CD14-positive monocyte (primary cell): Measurements from ENCODE around the gene TRAPPC1. TPM values are rescaled to one million over a fixed set of nuclear protein-coding genes. Genes with fewer than 3 reads are reported as not detected.
A peak's percentile ranks its signal among the peaks of the same experiment; 100 is the strongest.

Source experiments
- DNase-seq, 3 donors: peaks; one replicate each; pipeline ENCODE4 v3.0.0-alpha.2; 2011 to 2022
- H2AFZ ChIP-seq: 2 replicates; pipeline ENCODE4 v1.6.0; 2012; ENCODE audit warnings: mild to moderate bottlenecking, low read depth, low read length, inconsistent platforms; ENCODE audit not compliant: insufficient read depth, poor library complexity, severe bottlenecking
- H3K27ac ChIP-seq, 2 donors: 1 replicate in 1 of 2; 2 replicates in 1 of 2; pipeline ENCODE4 v1.5.1; 2012 to 2013; ENCODE audit warnings: low read length in 2 of 2, control low read depth in 1 of 2, inconsistent platforms in 1 of 2, low read depth in 1 of 2, mild to moderate bottlenecking in 1 of 2
- H3K27me3 ChIP-seq, 2 donors: one replicate each; pipeline versions ENCODE4 v1.6.0 to v1.6.1; 2011 to 2013; ENCODE audit warnings: low read length in 2 of 2; ENCODE audit not compliant: control insufficient read depth in 2 of 2, insufficient read depth in 2 of 2
- H3K36me3 ChIP-seq, 2 donors: replicated peaks in 1 of 2; 1 replicate in 1 of 2; 2 replicates in 1 of 2; pipeline versions ENCODE4 v1.5.1 to v1.6.1; 2012 to 2013; ENCODE audit warnings: low read length in 2 of 2, control low read depth in 1 of 2, inconsistent platforms in 1 of 2, mild to moderate bottlenecking in 1 of 2; ENCODE audit not compliant: insufficient read depth in 2 of 2, control insufficient read depth in 1 of 2
- H3K4me1 ChIP-seq, 2 donors: 1 replicate in 1 of 2; 2 replicates in 1 of 2; pipeline versions ENCODE4 v1.5.1 to v1.6.1; 2012 to 2013; ENCODE audit warnings: low read length in 2 of 2, control low read depth in 1 of 2, inconsistent platforms in 1 of 2, mild to moderate bottlenecking in 1 of 2, moderate library complexity in 1 of 2; ENCODE audit not compliant: insufficient read depth in 2 of 2, control insufficient read depth in 1 of 2
- H3K4me2 ChIP-seq: replicated peaks from 2 replicates; pipeline ENCODE3; 2012; ENCODE audit warnings: low read length, moderate library complexity, mild to moderate bottlenecking; ENCODE audit not compliant: poor library complexity, severe bottlenecking; ENCODE audit errors: extremely low read depth
- H3K4me3 ChIP-seq, 3 experiments: fragments of 200-600 bp in 1 of 3; sonication (generic) in 1 of 3; replicated peaks in 1 of 3; 1 replicate in 2 of 3; 2 replicates in 1 of 3; pipeline ENCODE4 v1.5.1; 2011 to 2013; ENCODE audit warnings: low read length in 3 of 3, mild to moderate bottlenecking in 3 of 3, control low read depth in 2 of 3, low read depth in 2 of 3, inconsistent platforms in 1 of 3, moderate library complexity in 1 of 3
- H3K79me2 ChIP-seq: 2 replicates; pipeline ENCODE4 v1.6.0; 2012; ENCODE audit warnings: mild to moderate bottlenecking, control low read depth, inconsistent platforms, low read length, moderate library complexity; ENCODE audit not compliant: insufficient read depth
- H3K9ac ChIP-seq: 2 replicates; pipeline ENCODE4 v1.6.0; 2017; ENCODE audit warnings: low read length, mild to moderate bottlenecking; ENCODE audit not compliant: insufficient read depth, poor library complexity, severe bottlenecking
- H3K9me3 ChIP-seq, 2 donors: replicated peaks in 1 of 2; 1 replicate in 1 of 2; 2 replicates in 1 of 2; pipeline versions ENCODE4 v1.5.1 to v1.6.1; 2012 to 2013; ENCODE audit warnings: low read length in 2 of 2, control low read depth in 1 of 2; ENCODE audit not compliant: control insufficient read depth in 1 of 2, insufficient read depth in 1 of 2
- H4K20me1 ChIP-seq: 2 replicates; pipeline ENCODE4 v1.6.0; 2012; ENCODE audit warnings: mild to moderate bottlenecking, low read length, control low read depth, moderate library complexity; ENCODE audit not compliant: insufficient read depth
- H3K27ac Mint-ChIP-seq, 7 donors: one replicate each; pipeline ENCODE4 v1.8.0; 2020; ENCODE audit warnings: mild to moderate bottlenecking in 7 of 7, mixed read lengths in 7 of 7, moderate library complexity in 6 of 7, inconsistent platforms in 2 of 7
- H3K27me3 Mint-ChIP-seq, 3 donors: one replicate each; pipeline ENCODE4 v1.8.0; 2021 to 2022; ENCODE audit warnings: low read depth in 3 of 3, mild to moderate bottlenecking in 3 of 3, mixed read lengths in 3 of 3, moderate library complexity in 3 of 3, inconsistent platforms in 1 of 3
- H3K36me3 Mint-ChIP-seq, 2 donors: one replicate each; pipeline ENCODE4 v1.8.0; 2020; ENCODE audit warnings: mixed read lengths in 2 of 2, inconsistent platforms in 1 of 2, mild to moderate bottlenecking in 1 of 2
- H3K4me1 Mint-ChIP-seq: one replicate; pipeline ENCODE4 v1.8.0; 2020; ENCODE audit warnings: mild to moderate bottlenecking, mixed read lengths
- H3K4me3 Mint-ChIP-seq, 2 donors: one replicate each; pipeline ENCODE4 v1.8.0; 2020; ENCODE audit warnings: mild to moderate bottlenecking in 2 of 2, mixed read lengths in 2 of 2, moderate library complexity in 1 of 2
- H3K9me3 Mint-ChIP-seq, 7 donors: one replicate each; pipeline ENCODE4 v1.8.0; 2020 to 2022; ENCODE audit warnings: mixed read lengths in 7 of 7, mild to moderate bottlenecking in 6 of 7, moderate library complexity in 6 of 7, inconsistent platforms in 2 of 7
- CTCF ChIP-seq: fragments of 200-600 bp; IDR thresholded peaks from one replicate; pipeline ENCODE4 v1.8.0; 2022; ENCODE audit warnings: antibody characterized with exemption, mild to moderate bottlenecking
- WGBS: methylation state at CpG from one replicate; pipeline ENCODE4 v1.1.5; 2013; ENCODE audit warnings: missing lambda C conversion rate; ENCODE audit not compliant: insufficient coverage; 5-methylcytosine and 5-hydroxymethylcytosine counted together
- intact Hi-C, 2 donors: fragments of 100-400 bp; cut with micrococcal nuclease; formaldehyde crosslinking; loops; one replicate each; pipeline versions ENCODE4 v1.15.0 to v1.15.1; 2023
- polyA plus RNA-seq, 3 donors: library from polyadenylated mRNA; depleted of rRNA in 1 of 3; unstranded in 2 of 3; stranded (reverse) in 1 of 3; fragments of 300-500 nt in 2 of 3; fragments of >200 nt in 1 of 3; fragmentation: Illumina TruSeq in 2 of 3; gene quantifications; 1 replicate in 2 of 3; 2 replicates in 1 of 3; pipeline ENCODE4 v1.2.3, GENCODE V29; 2012 to 2021

Gene TRAPPC1
- polyA plus RNA-seq, 3 donors = 172 to 266 (median 224) TPM

DNA sequence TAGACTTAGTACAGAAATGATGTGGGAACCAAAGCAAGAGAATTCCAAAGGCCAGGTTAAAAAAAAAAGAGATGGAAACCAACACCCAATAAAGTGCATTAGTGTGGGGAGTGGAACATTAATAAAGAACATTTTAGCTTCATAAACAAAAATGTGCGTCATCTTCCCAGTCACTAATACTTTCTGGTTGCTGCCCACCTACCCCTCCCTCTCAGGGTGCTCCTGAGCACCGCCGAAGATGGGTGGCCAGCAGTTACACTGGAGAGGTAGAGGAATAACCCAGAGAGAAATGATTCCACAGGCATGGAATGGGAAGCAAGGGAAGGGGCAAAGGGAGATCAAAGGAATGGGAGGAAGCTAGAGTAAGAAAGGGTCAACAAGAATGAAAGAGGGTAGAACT lies 49.1 kb downstream of the TRAPPC1 start:
- peaks cover 56 to 67% of the 10 kb centered on the region in 2 donors for H3K4me1 ChIP-seq
- no peaks in the 10 kb centered on the region for H4K20me1 ChIP-seq
- H3K4me1 Mint-ChIP-seq = peaks cover 5% of the 10 kb centered on the region
- peak overlapping the region in 1 of 3 experiments; percentile 8 for H3K4me3 ChIP-seq
- WGBS = no CpG with 5 or more reads among the region's 3 CpGs
- H3K4me2 ChIP-seq = peak overlapping the region; percentile 46
- no peak overlapping the region for H3K4me3 Mint-ChIP-seq
- H3K36me3 ChIP-seq = no peaks in the 10 kb centered on the region
- H3K27me3 ChIP-seq = no peaks in the 10 kb centered on the region
- H3K27ac ChIP-seq = no peak overlapping the region
- intact Hi-C loops = no loop called here
- peaks cover 61% of the 10 kb centered on the region for H3K79me2 ChIP-seq
- H3K36me3 Mint-ChIP-seq = peaks cover 0 to 2% of the 10 kb centered on the region in 2 donors
- no peak overlapping the region for H3K9ac ChIP-seq
- H3K9me3 ChIP-seq = no peaks in the 10 kb centered on the region
- DNase-seq = no peak
- no peak overlapping the region for H2AFZ ChIP-seq
- no peak overlapping the region for H3K27ac Mint-ChIP-seq
- TF ChIP-seq CTCF = no peak
- H3K27me3 Mint-ChIP-seq = no peaks in the 10 kb centered on the region
- no peaks in the 10 kb centered on the region for H3K9me3 Mint-ChIP-seq

DNA sequence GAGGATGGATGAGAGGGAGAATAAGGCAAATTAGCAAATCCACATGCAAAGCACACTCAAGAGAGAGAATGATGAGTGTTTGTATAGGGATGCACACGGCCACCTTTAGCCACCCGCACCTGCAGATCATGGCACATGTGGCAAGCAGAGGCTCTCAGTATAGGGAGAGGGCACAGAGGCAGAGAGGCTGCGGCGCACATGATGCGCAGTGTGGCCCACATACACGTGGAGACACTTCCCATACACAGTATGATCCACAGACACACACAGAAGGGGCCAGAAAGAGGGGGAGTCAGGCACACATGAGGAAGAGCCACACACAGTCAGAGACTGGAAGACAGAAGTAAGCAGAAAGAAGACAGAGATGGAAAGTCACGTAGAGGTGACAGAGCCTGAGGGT lies 49.7 kb downstream of the TRAPPC1 start:
- WGBS = no CpG with 5 or more reads among the region's 7 CpGs
- no peak for TF ChIP-seq CTCF
- H3K9me3 ChIP-seq = no peaks in the 10 kb centered on the region
- H3K27me3 Mint-ChIP-seq = no peaks in the 10 kb centered on the region
- no peaks in the 10 kb centered on the region for H4K20me1 ChIP-seq
- H3K4me2 ChIP-seq = peak overlapping the region; percentile 46
- H3K4me3 ChIP-seq = peak overlapping the region in 1 of 3 experiments; percentile 37
- no peak for DNase-seq
- H3K27ac Mint-ChIP-seq = no peak overlapping the region
- H3K4me1 Mint-ChIP-seq = peaks cover 7% of the 10 kb centered on the region
- H3K36me3 Mint-ChIP-seq = peaks cover 0 to 2% of the 10 kb centered on the region in 2 donors
- H3K9me3 Mint-ChIP-seq = no peaks in the 10 kb centered on the region
- H3K36me3 ChIP-seq = no peaks in the 10 kb centered on the region
- H3K27ac ChIP-seq = peak overlapping the region; percentile 15 to 34
- peaks cover 52 to 63% of the 10 kb centered on the region in 2 donors for H3K4me1 ChIP-seq
- H3K9ac ChIP-seq = no peak overlapping the region
- H3K79me2 ChIP-seq = peaks cover 60% of the 10 kb centered on the region
- peak overlapping the region; percentile 67 for H2AFZ ChIP-seq
- no peaks in the 10 kb centered on the region for H3K27me3 ChIP-seq
- H3K4me3 Mint-ChIP-seq = no peak overlapping the region
- intact Hi-C loops = no loop called here
